HG02763 (cell line): Measurements from ENCODE around the gene CNGA1.

Experiments
- ATAC-seq: cut with Tn5 transposase; IDR thresholded peaks from one replicate; pipeline ENCODE4 v1.9.1; 2021; ENCODE audit warnings: mild to moderate bottlenecking, moderate library complexity; ENCODE audit not compliant: unreplicated experiment

CNGA1 gene

DNA sequence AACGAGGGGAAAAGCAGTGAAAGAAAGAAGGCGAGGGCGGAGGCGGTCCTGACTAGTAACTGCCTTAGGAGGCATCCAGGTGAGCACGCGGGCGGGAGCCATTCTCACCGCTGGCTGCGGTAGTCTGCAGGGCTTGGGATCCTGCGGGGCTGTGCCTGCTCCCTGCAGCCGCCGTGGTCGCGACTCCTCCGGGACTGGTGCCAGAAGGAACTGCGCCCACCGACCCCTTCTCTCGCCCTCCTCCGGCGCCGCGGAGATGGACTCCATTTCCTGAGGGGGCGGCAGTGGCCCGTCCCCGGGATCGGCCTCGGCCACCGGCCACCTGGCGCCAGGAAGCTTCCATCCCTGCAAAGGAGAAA lies 102.6 kb downstream of the CNGA1 start:
- peak; percentile 21 for ATAC-seq

DNA sequence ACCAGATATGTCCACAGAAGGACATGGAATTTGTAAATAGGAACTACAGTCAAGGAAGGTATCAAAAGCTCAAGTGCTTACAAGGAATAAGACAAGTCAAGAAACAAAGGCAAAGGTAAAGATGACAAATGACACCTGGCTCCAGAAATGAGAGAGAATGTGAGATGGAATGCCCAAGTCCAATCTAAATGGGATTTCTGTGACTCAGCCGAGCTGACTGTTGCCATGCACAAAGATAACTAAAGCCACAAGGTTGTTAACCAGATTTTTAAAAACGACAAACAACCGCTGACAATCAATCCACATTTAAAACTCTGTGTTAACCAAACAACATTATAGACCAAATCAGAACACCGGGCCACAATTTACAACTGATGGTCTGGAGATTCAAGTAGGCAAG lies 103.2 kb downstream of the CNGA1 start:
- ATAC-seq: no peak

DNA sequence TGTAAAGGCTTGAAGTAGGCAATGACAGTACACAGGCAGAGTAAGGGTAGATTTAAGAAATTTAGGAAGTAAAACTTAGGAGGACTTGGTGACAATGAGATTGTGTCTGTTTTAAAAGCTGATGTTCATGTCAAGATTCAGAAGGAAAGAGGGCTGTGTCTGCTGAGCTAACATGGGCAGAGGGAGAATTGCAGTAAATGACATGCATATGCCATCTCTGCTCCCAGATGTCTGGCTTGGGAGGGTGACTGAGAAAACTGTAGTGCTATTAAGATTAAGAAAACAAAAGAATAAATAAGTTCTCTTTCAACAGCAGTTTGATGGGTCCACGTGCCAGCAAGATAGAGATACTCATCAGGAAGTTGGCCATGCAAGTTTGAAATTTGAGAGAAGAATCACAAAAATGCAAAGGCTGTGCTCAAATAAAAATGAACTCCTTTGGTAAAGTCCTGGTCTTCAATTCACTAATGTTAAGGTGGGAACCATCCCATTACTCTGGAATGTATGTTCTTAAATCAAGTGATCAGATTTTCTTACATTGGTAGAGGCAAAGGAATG lies 109.3 kb downstream of the CNGA1 start:
- ATAC-seq: no peak

DNA sequence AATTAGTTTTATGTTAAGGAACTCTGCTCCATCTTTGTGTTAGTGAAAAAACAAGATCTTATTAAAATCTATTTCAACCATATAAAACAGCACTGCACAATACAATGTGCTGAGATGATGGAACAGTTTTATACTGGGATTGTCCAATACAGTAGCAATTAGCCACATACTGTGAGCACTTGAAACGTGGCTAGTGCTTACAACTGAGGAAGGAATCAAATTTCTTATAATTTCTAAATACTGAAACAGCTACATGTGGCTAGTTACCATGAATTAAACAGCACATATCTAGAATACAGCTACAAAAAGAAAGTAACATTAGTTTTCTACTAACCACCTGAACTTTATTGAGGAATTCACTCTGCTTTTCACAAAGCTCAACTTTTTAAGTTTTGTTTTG lies 116.8 kb downstream of the CNGA1 start:
- ATAC-seq: no peak

DNA sequence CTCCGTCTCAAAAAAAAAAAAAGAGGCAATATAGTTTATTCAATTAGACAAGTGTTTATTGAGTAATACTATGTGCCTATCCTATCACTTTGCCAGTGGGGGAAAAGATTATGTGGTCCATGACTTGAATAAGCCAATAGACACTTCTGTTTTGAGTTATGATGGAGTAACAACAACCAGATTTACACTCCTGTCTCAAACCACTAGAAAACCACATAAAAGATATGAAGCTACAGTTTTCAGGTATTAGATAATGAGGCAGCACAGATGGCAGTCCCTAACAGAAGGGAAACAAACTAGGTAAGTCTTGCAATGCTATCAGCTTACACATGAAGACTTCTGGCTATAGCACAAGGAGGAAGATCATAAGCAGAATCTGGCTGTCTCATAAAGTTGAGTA lies 124.6 kb downstream of the CNGA1 start:
- ATAC-seq: no peak
